H1 (cell line): ENCODE measurements around the gene SMYD3. TPM values are rescaled to one million over a fixed set of nuclear protein-coding genes. Genes with fewer than 3 reads are reported as not detected.

Experiments
- CTCF ChIA-PET: fragments of 300-600 bp; sonication (Branson Sonifier 250); formaldehyde crosslinking; loops from one replicate; lab custom pipeline; 2021; ENCODE audit not compliant: partially characterized antibody; lab: Charles Lee
- POLR2A ChIA-PET: fragments of 300-600 bp; sonication (Branson Sonifier 250); formaldehyde crosslinking; loops from one replicate; lab custom pipeline; 2021; ENCODE audit warnings: inconsistent platforms; ENCODE audit not compliant: partially characterized antibody; lab: Charles Lee
- DNase-seq, 2 experiments: peaks; one replicate each; pipeline versions ENCODE4 v3.0.0 to v3.0.0-alpha.2; 2010 to 2022; ENCODE audit warnings: low spot score in 2 of 2, low read depth in 1 of 2, mixed read lengths in 1 of 2
- FAIRE-seq: peaks from 2 replicates; lab custom pipeline; 2011; peaks lifted over from hg19 to GRCh38; lab: Jason Lieb, UNC
- H2AFZ ChIP-seq: 2 replicates; pipeline ENCODE4 v1.8.1; 2012; ENCODE audit warnings: low read length, inconsistent platforms
- H2AK5ac ChIP-seq: 2 replicates; pipeline ENCODE4 v1.6.1; 2013; ENCODE audit warnings: low read depth, low read length
- H2BK120ac ChIP-seq: replicated peaks from 2 replicates; pipeline ENCODE3; 2013; ENCODE audit warnings: low read depth, low read length, inconsistent platforms
- H2BK12ac ChIP-seq: 2 replicates; pipeline ENCODE4 v1.6.1; 2013; ENCODE audit warnings: low read depth, low read length
- H2BK15ac ChIP-seq: 2 replicates; pipeline ENCODE4 v1.6.1; 2013; ENCODE audit warnings: low read length
- H2BK20ac ChIP-seq: 2 replicates; pipeline ENCODE4 v1.6.1; 2013; ENCODE audit warnings: low read length
- H2BK5ac ChIP-seq: 2 replicates; pipeline ENCODE4 v1.6.1; 2013; ENCODE audit warnings: low read depth, low read length
- H3K14ac ChIP-seq: 2 replicates; pipeline ENCODE4 v1.6.1; 2013; ENCODE audit warnings: inconsistent platforms; ENCODE audit not compliant: insufficient read length
- H3K18ac ChIP-seq: 2 replicates; pipeline ENCODE4 v1.6.1; 2013; ENCODE audit warnings: low read length; ENCODE audit errors: extremely low read depth
- H3K23ac ChIP-seq: 2 replicates; pipeline ENCODE4 v1.6.1; 2013; ENCODE audit warnings: inconsistent platforms; ENCODE audit not compliant: insufficient read length
- H3K23me2 ChIP-seq: 2 replicates; pipeline ENCODE4 v1.6.1; 2013; ENCODE audit warnings: low read depth, low read length
- H3K27ac ChIP-seq: 2 replicates; pipeline ENCODE4 v1.6.1; 2011; ENCODE audit warnings: low read depth, low read length, inconsistent platforms
- H3K27me3 ChIP-seq, 4 experiments: replicated peaks in 1 of 4; 1 replicate in 1 of 4; 2 replicates in 3 of 4; pipeline versions ENCODE4 v1.6.1 to v1.8.1; 2011 to 2013; ENCODE audit warnings: low read length in 3 of 4, mild to moderate bottlenecking in 3 of 4, inconsistent platforms in 2 of 4, mixed read lengths in 2 of 4, moderate library complexity in 1 of 4; ENCODE audit not compliant: control insufficient read depth in 3 of 4, insufficient read depth in 3 of 4; ENCODE audit errors: extremely low read depth in 1 of 4
- H3K36me3 ChIP-seq, 4 experiments: 2 replicates each; pipeline versions ENCODE4 v1.6.1 to v1.8.1; 2011 to 2013; ENCODE audit warnings: mild to moderate bottlenecking in 4 of 4, low read length in 3 of 4, moderate library complexity in 2 of 4, control low read depth in 1 of 4, inconsistent platforms in 1 of 4; ENCODE audit not compliant: insufficient read depth in 4 of 4, control insufficient read depth in 2 of 4
- H3K4ac ChIP-seq: replicated peaks from 2 replicates; pipeline ENCODE3; 2013; ENCODE audit warnings: low read length, low read depth, mixed read lengths, inconsistent platforms; ENCODE audit not compliant: insufficient read length
- H3K4me1 ChIP-seq, 4 experiments: replicated peaks in 1 of 4; 1 replicate in 1 of 4; 2 replicates in 3 of 4; pipeline versions ENCODE4 v1.6.1 to v1.8.1; 2011 to 2013; ENCODE audit warnings: low read length in 3 of 4, inconsistent platforms in 2 of 4, mixed read lengths in 1 of 4; ENCODE audit not compliant: insufficient read depth in 4 of 4, control insufficient read depth in 3 of 4
- H3K4me2 ChIP-seq, 2 experiments: 2 replicates each; pipeline versions ENCODE4 v1.6.1 to v1.8.1; 2011 to 2013; ENCODE audit warnings: low read depth in 2 of 2, low read length in 2 of 2, control low read depth in 1 of 2, inconsistent platforms in 1 of 2, mild to moderate bottlenecking in 1 of 2; ENCODE audit not compliant: insufficient read depth in 1 of 2
- H3K4me3 ChIP-seq, 4 experiments: fragments of 200-600, 300-600 bp in 1 of 4; sonication (generic), shearing (Covaris generic), sonication (Bioruptor Twin) in 1 of 4; 2 replicates each; pipeline versions ENCODE4 v1.5.1 to v1.8.1; 2011 to 2016; ENCODE audit warnings: low read length in 4 of 4, low read depth in 3 of 4, control low read depth in 2 of 4, inconsistent platforms in 2 of 4, mild to moderate bottlenecking in 2 of 4, mixed read lengths in 1 of 4, moderate library complexity in 1 of 4; ENCODE audit not compliant: insufficient read depth in 2 of 4; ENCODE audit errors: extremely low read depth in 1 of 4
- H3K56ac ChIP-seq: replicated peaks from 2 replicates; pipeline ENCODE3; 2013; ENCODE audit warnings: low read depth, mild to moderate bottlenecking, mixed read lengths, low read length, inconsistent platforms; ENCODE audit not compliant: insufficient read length
- H3K79me1 ChIP-seq: 2 replicates; pipeline ENCODE4 v1.6.1; 2013; ENCODE audit warnings: low read depth, low read length, control low read depth
- H3K79me2 ChIP-seq, 2 experiments: 2 replicates each; pipeline versions ENCODE4 v1.6.1 to v1.8.1; 2012 to 2013; ENCODE audit warnings: low read length in 2 of 2, mild to moderate bottlenecking in 2 of 2, inconsistent platforms in 1 of 2; ENCODE audit not compliant: insufficient read depth in 2 of 2, control insufficient read depth in 1 of 2
- H3K9ac ChIP-seq, 4 experiments: replicated peaks in 1 of 4; 1 replicate in 1 of 4; 2 replicates in 3 of 4; pipeline versions ENCODE4 v1.6.1 to v1.8.1; 2011 to 2013; ENCODE audit warnings: low read depth in 3 of 4, low read length in 3 of 4, control low read depth in 2 of 4, mild to moderate bottlenecking in 2 of 4, moderate library complexity in 2 of 4, inconsistent platforms in 1 of 4; ENCODE audit errors: extremely low read depth in 1 of 4
- H3K9me3 ChIP-seq, 2 experiments: 2 replicates each; pipeline versions ENCODE4 v1.6.1 to v1.8.1; 2012 to 2013; ENCODE audit warnings: mild to moderate bottlenecking in 2 of 2, moderate library complexity in 2 of 2, control low read depth in 1 of 2, inconsistent platforms in 1 of 2, low read depth in 1 of 2, low read length in 1 of 2, mixed read lengths in 1 of 2; ENCODE audit not compliant: insufficient read depth in 2 of 2
- H4K20me1 ChIP-seq, 2 experiments: replicated peaks in 1 of 2; 2 replicates each; pipeline versions ENCODE3 to v1.8.1; 2011 to 2013; ENCODE audit warnings: inconsistent platforms in 2 of 2, low read length in 2 of 2, mild to moderate bottlenecking in 1 of 2; ENCODE audit not compliant: insufficient read depth in 2 of 2, control insufficient read depth in 1 of 2
- H4K5ac ChIP-seq: 2 replicates; pipeline ENCODE4 v1.6.1; 2013; ENCODE audit warnings: low read length, low read depth, mixed read lengths, inconsistent platforms; ENCODE audit not compliant: insufficient read length
- H4K8ac ChIP-seq: 2 replicates; pipeline ENCODE4 v1.8.0; 2013; ENCODE audit warnings: mild to moderate bottlenecking, moderate library complexity, low read length, inconsistent platforms; ENCODE audit not compliant: insufficient read depth; ENCODE audit errors: extremely low read depth
- H4K91ac ChIP-seq: replicated peaks from 2 replicates; pipeline ENCODE3; 2013; ENCODE audit warnings: low read length, mixed read lengths, inconsistent platforms; ENCODE audit not compliant: insufficient read length
- ASH2L ChIP-seq: fragments of 200-600, 300-600 bp; sonication (generic); IDR thresholded peaks from one replicate; pipeline ENCODE4 v1.7.1; 2017; ENCODE audit warnings: low read length
- BCL11A ChIP-seq, 2 experiments: IDR thresholded peaks; one replicate each; pipeline ENCODE4 v1.6.1; 2011; ENCODE audit warnings: low read depth in 2 of 2, low read length in 2 of 2, mild to moderate bottlenecking in 2 of 2
- CBX5 ChIP-seq: fragments of 300-800, 300-1000 bp; sonication (generic); IDR thresholded peaks from 2 replicates; pipeline ENCODE4 v1.7.1; 2016; ENCODE audit warnings: antibody characterized with exemption, low read length, low read depth
- TAF7 ChIP-seq: optimal IDR thresholded peaks from 2 replicates; pipeline ENCODE3; 2011; ENCODE audit warnings: low read depth, mild to moderate bottlenecking, inconsistent platforms, low read length, moderate library complexity, borderline replicate concordance
- WGBS, 2 experiments: shearing (Covaris generic) in 1 of 2; methylation state at CpG; one replicate each; pipeline versions ENCODE4 v1.1.6 to v1.1.7; 2013 to 2015; ENCODE audit warnings: low lambda C conversion rate in 2 of 2, mixed read lengths in 2 of 2, inconsistent platforms in 1 of 2, low coverage in 1 of 2, missing lambda C conversion rate in 1 of 2; ENCODE audit not compliant: insufficient replicate concordance in 2 of 2, insufficient coverage in 1 of 2, insufficient read length in 1 of 2; ENCODE audit errors: extremely low coverage in 1 of 2, missing lambda C conversion rate in 1 of 2; 5-methylcytosine and 5-hydroxymethylcytosine counted together
- polyA plus RNA-seq, 7 experiments: library from polyadenylated mRNA; depleted of rRNA in 3 of 7; stranded (reverse) in 5 of 7; unstranded in 2 of 7; fragments of >200 nt in 5 of 7; fragments of 200-250 nt in 2 of 7; gene quantifications; 1 replicate in 5 of 7; 2 replicates in 1 of 7; 4 replicates in 1 of 7; pipeline versions ENCODE4 v1.2.1 to v1.2.3, GENCODE V29; 2011 to 2013; ENCODE audit warnings: missing spikeins in 2 of 7, mixed read lengths in 2 of 7
- total RNA-seq: library from RNA; stranded (reverse); fragmentation: NEBNext Ultra II Directional; extraction: Animal tissue kit (Norgen Biotek cat#: 25700); gene quantifications from 2 replicates; pipeline ENCODE4 v1.2.1, GENCODE V29; 2021

Gene SMYD3
- total and polyA plus RNA-seq, 2 of the 8 experiments (the other 6 are each of a cell fraction or from before 2014, with no cell fraction given) = 17.3 to 25.4 TPM

- Histone ChIP-seq H4K20me1 (no peaks in the 10 kb centered on the region), H3K9me3 (no peaks in the 10 kb centered on the region), H2BK15ac (no peak overlapping the region), H3K4me2 (no peak overlapping the region), H3K4ac (no peak overlapping the region), H2AFZ (no peak overlapping the region), H3K4me1 (no peaks in the 10 kb centered on the region), H3K23ac (no peak overlapping the region), H4K5ac (no peak overlapping the region), H2BK20ac (no peak overlapping the region), H3K23me2 (no peaks in the 10 kb centered on the region), H3K4me3 (no peak overlapping the region), H3K18ac (no peak overlapping the region), H3K27ac (no peak overlapping the region), H3K56ac (no peak overlapping the region), H2BK5ac (no peak overlapping the region), H3K79me1 (no peaks in the 10 kb centered on the region), H3K9ac (no peak overlapping the region), H3K79me2 (no peaks in the 10 kb centered on the region), H2BK12ac (no peak overlapping the region), H4K8ac (no peak overlapping the region), H2AK5ac (no peak overlapping the region), H2BK120ac (no peak overlapping the region), H3K36me3 (no peaks in the 10 kb centered on the region), H3K14ac (no peak overlapping the region), H3K27me3 (no peaks in the 10 kb centered on the region), H4K91ac (no peak overlapping the region)
- ChIA-PET CTCF (interaction anchor here (0.6 to 2.7 kb wide), 3 partner anchors 8 to 211 kb away, joined by 3 to 10 read pairs (median 5); no protein-coding TSS in a partner anchor), POLR2A (no interaction called here)
- no peak for TF ChIP-seq BCL11A (IDR thresholded peaks at IDR 0.05; ENCODE audit: low read depth in 2 of 2, low read length in 2 of 2)
- no peak for TF ChIP-seq CBX5
- no peak for TF ChIP-seq ASH2L
- no peak for TF ChIP-seq TAF7
- DNase-seq = no peak
- FAIRE-seq = no peak
- 87% methylated on average over 3 of the region's 3 CpGs; no CpG with 5 or more reads in 1 of the 2 experiments for WGBS, 2 experiments
Measured at GRCh38 chr1:245880754-245881403, 626.2 kb downstream of the SMYD3 start.
